HepG2 (cell line): ENCODE data around the gene HNRNPF. TPM values are rescaled to one million over a fixed set of nuclear protein-coding genes. Genes with fewer than 3 reads are reported as not detected.
A peak's percentile ranks its signal among the peaks of the same experiment; 100 is the strongest.

Experiments
- ATAC-seq: fragments of 200-7000 bp; cut with Tn5 transposase; 3 replicates; pipeline ENCODE4 v1.9.1; 2020; ENCODE audit warnings: mild to moderate bottlenecking, moderate library complexity
- BruUV-seq: library from RNA; stranded (reverse); fragments of 400-500 nt; replicated peaks from 2 replicates; lab custom pipeline; 2021; lab: Mats Ljungman, UMichigan
- CTCF ChIA-PET: fragments of 300-600 bp; formaldehyde crosslinking; extraction: SDS; loops from one replicate; lab custom pipeline; 2021; ENCODE audit warnings: low total read pairs, inconsistent platforms, low intra/inter-chr PET ratio; lab: Yijun Ruan, JAX
- POLR2A ChIA-PET: fragments of 350-600 bp; sonication (Branson Sonifier 250); formaldehyde crosslinking; loops from one replicate; lab custom pipeline; 2020; ENCODE audit warnings: antibody characterized with exemption, inconsistent platforms; lab: Yijun Ruan, JAX
- DNase-seq: peaks from one replicate; pipeline ENCODE4 v3.0.0-alpha.2; 2015; ENCODE audit warnings: low spot score
- FAIRE-seq: peaks from 3 replicates; lab custom pipeline; 2011; peaks lifted over from hg19 to GRCh38; lab: Jason Lieb, UNC
- H2AFZ ChIP-seq: one replicate; pipeline ENCODE4 v1.6.1; 2011; ENCODE audit warnings: low read length, inconsistent platforms
- H3K27ac ChIP-seq: fragments of 300-600 bp; 3 replicates; pipeline ENCODE4 v1.8.0; 2011; ENCODE audit warnings: mixed run types, mild to moderate bottlenecking, mixed read lengths, low read length, inconsistent platforms; ENCODE audit not compliant: insufficient read depth; ENCODE audit errors: extremely low read length
- H3K27me3 ChIP-seq, 2 experiments: fragments of 200-600 bp in 1 of 2; 2 replicates in 1 of 2; 3 replicates in 1 of 2; pipeline versions ENCODE4 v1.6.0 to v1.8.0; 2011; ENCODE audit warnings: low read length in 2 of 2, mild to moderate bottlenecking in 2 of 2, moderate library complexity in 2 of 2, inconsistent platforms in 1 of 2; ENCODE audit not compliant: insufficient read depth in 2 of 2, control insufficient read depth in 1 of 2
- H3K36me3 ChIP-seq, 2 experiments: fragments of 200-600 bp in 1 of 2; replicated peaks in 1 of 2; 2 replicates in 1 of 2; 3 replicates in 1 of 2; pipeline versions ENCODE4 v1.5.1 to v1.8.0; 2011; ENCODE audit warnings: low read length in 2 of 2, inconsistent platforms in 1 of 2; ENCODE audit not compliant: insufficient read depth in 2 of 2, control insufficient read depth in 1 of 2
- H3K4me1 ChIP-seq: 2 replicates; pipeline ENCODE4 v1.5.1; 2012; ENCODE audit warnings: low read length, inconsistent platforms; ENCODE audit not compliant: insufficient read depth
- H3K4me2 ChIP-seq: 2 replicates; pipeline ENCODE4 v1.6.0; 2011; ENCODE audit warnings: low read depth, low read length, inconsistent platforms
- H3K4me3 ChIP-seq, 3 experiments: fragments of 200-600 bp in 1 of 3; sonication (generic), shearing (Covaris generic) in 1 of 3; replicated peaks in 1 of 3; 2 replicates each; pipeline ENCODE4 v1.5.1; 2011 to 2016; ENCODE audit warnings: low read length in 3 of 3, inconsistent platforms in 2 of 3, low read depth in 2 of 3, mild to moderate bottlenecking in 2 of 3, control low read depth in 1 of 3, mixed read lengths in 1 of 3; ENCODE audit not compliant: insufficient read depth in 1 of 3
- H3K79me2 ChIP-seq: one replicate; pipeline ENCODE4 v1.6.1; 2011; ENCODE audit warnings: low read length, inconsistent platforms; ENCODE audit not compliant: insufficient read depth
- H3K9ac ChIP-seq: 2 replicates; pipeline ENCODE4 v1.6.0; 2011; ENCODE audit warnings: mild to moderate bottlenecking, low read depth, low read length, inconsistent platforms; ENCODE audit not compliant: insufficient read depth
- H3K9me3 ChIP-seq: 2 replicates; pipeline ENCODE4 v1.5.1; 2012; ENCODE audit warnings: mild to moderate bottlenecking, low read length
- H4K20me1 ChIP-seq: 2 replicates; pipeline ENCODE4 v1.6.0; 2011; ENCODE audit warnings: inconsistent platforms, mild to moderate bottlenecking, low read length, moderate library complexity; ENCODE audit not compliant: insufficient read depth
- ARNT2 ChIP-seq: sonication (generic); formaldehyde crosslinking; IDR thresholded peaks from 2 replicates; pipeline ENCODE4 v1.8.0; 2022; ENCODE audit warnings: mild to moderate bottlenecking, low read depth, missing genetic modification reagents, moderate library complexity
- KDM2A ChIP-seq: sonication (generic); formaldehyde crosslinking; IDR thresholded peaks from 2 replicates; pipeline ENCODE4 v1.4.0; 2020; ENCODE audit warnings: low read depth, missing genetic modification reagents, borderline replicate concordance
- MAFG ChIP-seq: sonication (generic); formaldehyde crosslinking; IDR thresholded peaks from 2 replicates; pipeline ENCODE4 v1.5.1; 2020; ENCODE audit warnings: mild to moderate bottlenecking, missing genetic modification reagents
- MTA3 ChIP-seq: sonication (generic); formaldehyde crosslinking; IDR thresholded peaks from 2 replicates; pipeline ENCODE4 v1.4.0; 2020; ENCODE audit warnings: missing genetic modification reagents
- MYC ChIP-seq: sonication (generic); formaldehyde crosslinking; IDR thresholded peaks from 2 replicates; pipeline ENCODE4 v1.9.0; 2021; ENCODE audit warnings: missing genetic modification reagents, borderline replicate concordance
- NCOA2 ChIP-seq: sonication (generic); formaldehyde crosslinking; IDR thresholded peaks from 2 replicates; pipeline ENCODE4 v1.8.0; 2022; ENCODE audit warnings: inconsistent platforms
- ONECUT2 ChIP-seq: sonication (generic); formaldehyde crosslinking; IDR thresholded peaks from 2 replicates; pipeline ENCODE4 v1.4.0; 2020; ENCODE audit warnings: missing genetic modification reagents
- PLRG1 ChIP-seq: fragments of 450-650 bp; conservative IDR thresholded peaks from 2 replicates; pipeline ENCODE4 v1.6.1; 2016
- POLR2AphosphoS2 ChIP-seq: IDR thresholded peaks from 2 replicates; pipeline ENCODE4 v1.6.1; 2011; ENCODE audit warnings: low read depth, low read length, improper control_type of control experiment
- PRMT3 ChIP-seq: sonication (generic); formaldehyde crosslinking; IDR thresholded peaks from 2 replicates; pipeline ENCODE4 v1.8.1; 2022; ENCODE audit warnings: low read depth, mild to moderate bottlenecking, moderate library complexity, missing genetic modification reagents, borderline replicate concordance
- SRSF1 ChIP-seq: fragments of 200-400 bp; formaldehyde crosslinking; optimal IDR thresholded peaks from 2 replicates; pipeline ENCODE3; 2017; ENCODE audit warnings: mild to moderate bottlenecking, low read depth, low read length, moderate library complexity
- THRA ChIP-seq: sonication (generic); formaldehyde crosslinking; IDR thresholded peaks from 2 replicates; pipeline ENCODE4 v1.4.0; 2020; ENCODE audit warnings: missing genetic modification reagents, borderline replicate concordance
- YEATS2 ChIP-seq: sonication (generic); formaldehyde crosslinking; IDR thresholded peaks from 2 replicates; pipeline ENCODE4 v1.4.0; 2020; ENCODE audit warnings: missing genetic modification reagents, borderline replicate concordance
- ZFP82 ChIP-seq: sonication (generic); formaldehyde crosslinking; IDR thresholded peaks from 2 replicates; pipeline ENCODE4 v1.5.1; 2020; ENCODE audit warnings: mild to moderate bottlenecking, missing genetic modification reagents, borderline replicate concordance
- ZNF614 ChIP-seq: IDR thresholded peaks from 2 replicates; pipeline ENCODE4 v1.6.1; 2018; ENCODE audit warnings: missing biosample characterization, missing genetic modification reagents, inconsistent platforms, borderline replicate concordance
- ZNF770 ChIP-seq: sonication (generic); formaldehyde crosslinking; IDR thresholded peaks from 2 replicates; pipeline ENCODE4 v1.5.0; 2020; ENCODE audit warnings: mild to moderate bottlenecking, missing genetic modification reagents
- ZNF784 ChIP-seq: sonication (generic); formaldehyde crosslinking; IDR thresholded peaks from 2 replicates; pipeline ENCODE4 v1.5.1; 2020; ENCODE audit warnings: missing genetic modification reagents, mild to moderate bottlenecking, borderline replicate concordance
- ZSCAN31 ChIP-seq: sonication (generic); formaldehyde crosslinking; IDR thresholded peaks from 2 replicates; pipeline ENCODE4 v1.5.0; 2020; ENCODE audit warnings: low read depth, mild to moderate bottlenecking, missing genetic modification reagents
- WGBS: methylation state at CpG from one replicate; pipeline ENCODE4 v1.1.6; 2017; ENCODE audit warnings: low lambda C conversion rate; 5-methylcytosine and 5-hydroxymethylcytosine counted together
- in situ Hi-C: cut with HindIII; loops from 2 replicates; pipeline ENCODE4 v1.10.0; 2017; ENCODE audit warnings: low pct_unique_long_range_greater_than_20kb; ENCODE audit not compliant: extremely low pct_ligation_motif_present
- intact Hi-C: fragments of 100-400 bp; cut with micrococcal nuclease; formaldehyde crosslinking; loops from one replicate; pipeline ENCODE4 v1.10.0; 2022; ENCODE audit not compliant: unreplicated experiment
- polyA plus RNA-seq, 8 experiments: library from polyadenylated mRNA; depleted of rRNA in 3 of 8; stranded (reverse) in 7 of 8; unstranded in 1 of 8; fragments of >200 nt; fragmentation: Illumina TruSeq in 4 of 8; extraction: Trizol in 4 of 8; gene quantifications; 2 replicates each; pipeline versions ENCODE4 v1.2.1 to v1.2.3, GENCODE V29; 2011 to 2016; ENCODE audit warnings: low read depth in 4 of 8, missing spikeins in 1 of 8, mixed read lengths in 1 of 8; ENCODE audit not compliant: insufficient read depth in 1 of 8
- total RNA-seq, 5 experiments: library from RNA; depleted of rRNA; stranded (reverse); fragments of >200 nt; fragmentation: Illumina TruSeq; extraction: Trizol; gene quantifications; 2 replicates each; pipeline ENCODE4 v1.2.3, GENCODE V29; 2016; ENCODE audit warnings: low read depth in 1 of 5

The HNRNPF gene
- total and polyA plus RNA-seq, 2 of the 13 experiments (the other 11 are each of a cell fraction or from before 2014, with no cell fraction given): 166 to 308 TPM

GRCh38 chr10:43384252-43385221 is 24.4 kb downstream of the HNRNPF start:
- ChIA-PET POLR2A (interaction anchor here (1.0 to 3.3 kb wide), 3 partner anchors 9 to 23 kb away, joined by 3 to 22 read pairs (median 9); no protein-coding TSS in a partner anchor), CTCF (no interaction called here)
- WGBS: 88% methylated on average over 10 of the region's 10 CpGs
- peaks cover 20% of the 10 kb centered on the region for H3K79me2 ChIP-seq
- DNase-seq: no peak
- in situ Hi-C loops: no loop called here
- peaks cover 44% of the 10 kb centered on the region for H4K20me1 ChIP-seq
- peak; percentile 21 for ATAC-seq
- no peak overlapping the region for H3K4me2 ChIP-seq
- H3K36me3 ChIP-seq: peaks cover 14 to 35% of the 10 kb centered on the region in 2 experiments
- peaks cover 25% of the 10 kb centered on the region for H3K4me1 ChIP-seq
- FAIRE-seq: peak; percentile 21
- no peak overlapping the region for H3K9ac ChIP-seq
- no peak overlapping the region for H3K27ac ChIP-seq
- no peaks in the 10 kb centered on the region for H3K27me3 ChIP-seq
- no TSS peak for BruUV-seq
- no peak overlapping the region for H2AFZ ChIP-seq
- H3K4me3 ChIP-seq: no peak overlapping the region
- intact Hi-C loops: no loop called here
- H3K9me3 ChIP-seq: no peaks in the 10 kb centered on the region
- TF ChIP-seq MTA3 (CRISPR knock-in tag) (no peak), POLR2AphosphoS2 (peak; percentile 11), MYC (CRISPR knock-in tag) (no peak), KDM2A (CRISPR knock-in tag) (peak; percentile 79), MAFG (no peak), PRMT3 (CRISPR knock-in tag) (0 out of 2 replicates have a peak, but pooled peaks have one; percentile 41), ZNF614 (CRISPR knock-in tag) (no peak), ARNT2 (CRISPR knock-in tag) (no peak), ZNF770 (CRISPR knock-in tag) (peak; percentile 63; the same call in 1 of the 2 replicates), ZNF784 (CRISPR knock-in tag) (no peak), PLRG1 (no peak), THRA (CRISPR knock-in tag) (no peak), ZFP82 (CRISPR knock-in tag) (no peak), NCOA2 (CRISPR knock-in tag) (no peak), ZSCAN31 (CRISPR knock-in tag) (no peak), SRSF1 (no peak), YEATS2 (CRISPR knock-in tag) (no peak; the same call in 1 of the 2 replicates), ONECUT2 (CRISPR knock-in tag) (no peak)
